Measurements from ENCODE around the gene C1QL3. TPM values are rescaled to one million over a fixed set of nuclear protein-coding genes. Genes with fewer than 3 reads are reported as not detected.
A peak's percentile ranks its signal among the peaks of the same experiment; 100 is the strongest.

The C1QL3 gene
- total RNA-seq, 1 donor from 2014 or later = 3.4 TPM

GRCh38 chr10:16519250-16519907, 2.3 kb downstream of the C1QL3 start:
- peak overlapping the region; percentile 87 for H3K4me3 Mint-ChIP-seq
- H3K27ac Mint-ChIP-seq = peak overlapping the region; percentile 53
- H3K4me1 Mint-ChIP-seq (ENCODE audit: unreplicated experiment) = peaks cover 8% of the 10 kb centered on the region
- no peak for DNase-seq (ENCODE audit: extremely low spot score, unreplicated experiment)
- peaks cover 3% of the 10 kb centered on the region for H3K36me3 Mint-ChIP-seq
- TF ChIP-seq CTCF (conservative IDR thresholded peaks at IDR 0.05) = no peak
- H3K9me3 Mint-ChIP-seq = no peaks in the 10 kb centered on the region
- peaks cover 74% of the 10 kb centered on the region for H3K27me3 Mint-ChIP-seq

GRCh38 chr10:16518822-16519221, 2.9 kb downstream of the C1QL3 start:
- peaks cover 3% of the 10 kb centered on the region for H3K36me3 Mint-ChIP-seq
- peaks cover 8% of the 10 kb centered on the region for H3K4me1 Mint-ChIP-seq (ENCODE audit: unreplicated experiment)
- H3K4me3 Mint-ChIP-seq = peak overlapping the region; percentile 87
- H3K27me3 Mint-ChIP-seq = peaks cover 69% of the 10 kb centered on the region
- TF ChIP-seq CTCF (conservative IDR thresholded peaks at IDR 0.05) = peak; percentile 64
- no peak overlapping the region for H3K27ac Mint-ChIP-seq
- no peak for DNase-seq (ENCODE audit: extremely low spot score, unreplicated experiment)
- no peaks in the 10 kb centered on the region for H3K9me3 Mint-ChIP-seq

- Mint-ChIP-seq H3K9me3 (no peaks in the 10 kb centered on the region), H3K27me3 (peaks cover 5% of the 10 kb centered on the region), H3K36me3 (no peaks in the 10 kb centered on the region), H3K4me1 (ENCODE audit: unreplicated experiment) (no peaks in the 10 kb centered on the region), H3K4me3 (no peak overlapping the region), H3K27ac (no peak overlapping the region)
- DNase-seq (ENCODE audit: extremely low spot score, unreplicated experiment) = no peak
- no peak for TF ChIP-seq CTCF (conservative IDR thresholded peaks at IDR 0.05)
Measured at GRCh38 chr10:16510843-16511242, 10.8 kb downstream of the C1QL3 start.

- H3K27ac Mint-ChIP-seq = no peak overlapping the region
- peaks cover 5% of the 10 kb centered on the region for H3K27me3 Mint-ChIP-seq
- TF ChIP-seq CTCF (conservative IDR thresholded peaks at IDR 0.05) = no peak
- no peak overlapping the region for H3K4me3 Mint-ChIP-seq
- no peaks in the 10 kb centered on the region for H3K9me3 Mint-ChIP-seq
- H3K4me1 Mint-ChIP-seq (ENCODE audit: unreplicated experiment) = no peaks in the 10 kb centered on the region
- H3K36me3 Mint-ChIP-seq = no peaks in the 10 kb centered on the region
- DNase-seq (ENCODE audit: extremely low spot score, unreplicated experiment) = no peak
Measured at GRCh38 chr10:16509996-16510395, 11.7 kb downstream of the C1QL3 start.

GRCh38 chr10:16505161-16505560, 16.5 kb downstream of the C1QL3 start:
- no peak overlapping the region for H3K4me3 Mint-ChIP-seq
- H3K4me1 Mint-ChIP-seq (ENCODE audit: unreplicated experiment) = no peaks in the 10 kb centered on the region
- H3K36me3 Mint-ChIP-seq = no peaks in the 10 kb centered on the region
- no peaks in the 10 kb centered on the region for H3K27me3 Mint-ChIP-seq
- TF ChIP-seq CTCF (conservative IDR thresholded peaks at IDR 0.05) = no peak
- no peaks in the 10 kb centered on the region for H3K9me3 Mint-ChIP-seq
- no peak for DNase-seq (ENCODE audit: extremely low spot score, unreplicated experiment)
- H3K27ac Mint-ChIP-seq = no peak overlapping the region
